Breast epithelium (tissue), 4 donors: ENCODE measurements around the gene ZP3. TPM values are rescaled to one million over a fixed set of nuclear protein-coding genes. Genes with fewer than 3 reads are reported as not detected.
A peak's percentile ranks its signal among the peaks of the same experiment; 100 is the strongest.

Experiments
- DNase-seq, 2 donors: peaks; one replicate each; pipeline ENCODE4 v3.0.0-alpha.2; 2019; ENCODE audit warnings: low spot score in 2 of 2
- H3K27ac ChIP-seq, 2 donors: fragments of 200-600 bp; sonication (generic) in 1 of 2; one replicate each; pipeline ENCODE4 v1.5.1; 2016 to 2019; ENCODE audit warnings: mild to moderate bottlenecking in 1 of 2
- H3K27me3 ChIP-seq, 2 donors: fragments of 200-600 bp; sonication (generic) in 1 of 2; one replicate each; pipeline versions ENCODE4 v1.5.1 to v1.6.0; 2017 to 2019; ENCODE audit warnings: control low read depth in 1 of 2, mild to moderate bottlenecking in 1 of 2
- H3K36me3 ChIP-seq: fragments of 200-600 bp; one replicate; pipeline ENCODE4 v1.5.1; 2019
- H3K4me1 ChIP-seq, 2 donors: fragments of 200-600 bp; sonication (generic); one replicate each; pipeline ENCODE4 v1.5.1; 2016 to 2019; ENCODE audit warnings: control low read depth in 1 of 2
- H3K4me3 ChIP-seq, 3 donors: fragments of 200-600 bp; sonication (generic); 1 replicate in 2 of 3; 2 replicates in 1 of 3; pipeline ENCODE4 v1.5.1; 2016 to 2019; ENCODE audit warnings: mild to moderate bottlenecking in 3 of 3, moderate library complexity in 2 of 3
- H3K9me3 ChIP-seq, 2 donors: fragments of 200-600 bp; sonication (generic) in 1 of 2; one replicate each; pipeline ENCODE4 v1.5.1; 2016 to 2019; ENCODE audit warnings: control low read depth in 1 of 2
- CTCF ChIP-seq, 3 donors: fragments of 450-650 bp; IDR thresholded peaks; one replicate each; pipeline ENCODE4 v1.5.1; 2016 to 2017; ENCODE audit warnings: antibody characterized with exemption in 3 of 3, mild to moderate bottlenecking in 3 of 3, moderate library complexity in 3 of 3
- POLR2A ChIP-seq: fragments of 450-650 bp; IDR thresholded peaks from one replicate; pipeline ENCODE4 v1.6.1; 2016; ENCODE audit warnings: antibody characterized with exemption, mild to moderate bottlenecking, moderate library complexity
- POLR2AphosphoS5 ChIP-seq, 3 donors: sonication (generic); formaldehyde crosslinking; IDR thresholded peaks; one replicate each; pipeline ENCODE4 v1.6.1; 2017; ENCODE audit warnings: antibody characterized with exemption in 3 of 3
- intact Hi-C: fragments of 100-400 bp; cut with DNase I; formaldehyde crosslinking; loops from one replicate; pipeline ENCODE4 v1.15.1; 2023; ENCODE audit warnings: low total_unique reads
- total RNA-seq, 3 donors: library from RNA; depleted of rRNA; stranded (reverse); fragments of >200 nt; gene quantifications; one replicate each; pipeline ENCODE4 v1.1.0, GENCODE V29; 2016

The ZP3 gene
- 1 to 10 TPM; 1.4 to 2.9 (median 2.0) TPM for total RNA-seq

- intact Hi-C loops = no loop called here
- no peak for DNase-seq
- Histone ChIP-seq H3K9me3 (no peaks in the 10 kb centered on the region), H3K27ac (peak within 1 kb of the TSS; percentile 59 to 69), H3K4me1 (no peaks in the 10 kb centered on the region), H3K27me3 (no peaks in the 10 kb centered on the region), H3K36me3 (no peaks in the 10 kb centered on the region), H3K4me3 (no peak within 1 kb of the TSS)
- TF ChIP-seq CTCF (IDR thresholded peaks at IDR 0.05) (no peak), POLR2A (no peak), POLR2AphosphoS5 (IDR thresholded peaks at IDR 0.05) (no peak)
Observed at GRCh38 chr7:76424413-76425111, at the start of gene ZP3. TSS of gene ZP3 (plus strand) at chr7:76424950. CDS start at chr7:76424965, 15 bp downstream.

GRCh38 chr7:76375251-76375650, 49.5 kb upstream of the ZP3 start:
- Histone ChIP-seq H3K27me3 (no peaks in the 10 kb centered on the region), H3K9me3 (no peaks in the 10 kb centered on the region), H3K4me1 (no peaks in the 10 kb centered on the region), H3K36me3 (no peaks in the 10 kb centered on the region), H3K4me3 (no peak overlapping the region), H3K27ac (no peak overlapping the region)
- TF ChIP-seq POLR2AphosphoS5 (IDR thresholded peaks at IDR 0.05) (no peak), CTCF (IDR thresholded peaks at IDR 0.05) (no peak), POLR2A (no peak)
- no peak for DNase-seq
- intact Hi-C loops = no loop called here

- Histone ChIP-seq H3K4me3 (no peak overlapping the region), H3K9me3 (no peaks in the 10 kb centered on the region), H3K4me1 (no peaks in the 10 kb centered on the region), H3K27ac (peak overlapping the region in 1 of 2 donors; percentile 12), H3K36me3 (no peaks in the 10 kb centered on the region), H3K27me3 (no peaks in the 10 kb centered on the region)
- intact Hi-C loops = no loop called here
- DNase-seq = no peak
- TF ChIP-seq POLR2A (no peak), CTCF (IDR thresholded peaks at IDR 0.05) (no peak), POLR2AphosphoS5 (IDR thresholded peaks at IDR 0.05) (no peak)
Observed at GRCh38 chr7:76377186-76377918, 47.4 kb upstream of the ZP3 start.

GRCh38 chr7:76380623-76380966, 44.2 kb upstream of the ZP3 start:
- no peak for DNase-seq

More at GRCh38 chr7:76380623-76380966, 44.2 kb upstream of the ZP3 start:
- H3K27ac ChIP-seq = peak overlapping the region; percentile 93 to 96
- H3K9me3 ChIP-seq = no peaks in the 10 kb centered on the region
- H3K36me3 ChIP-seq = no peaks in the 10 kb centered on the region
- intact Hi-C loops = no loop called here
- H3K4me3 ChIP-seq = peak overlapping the region; percentile 31 to 66 (median 54)
- no peaks in the 10 kb centered on the region for H3K4me1 ChIP-seq
- H3K27me3 ChIP-seq = no peaks in the 10 kb centered on the region
- TF ChIP-seq POLR2A (no peak), CTCF (IDR thresholded peaks at IDR 0.05) (no peak), POLR2AphosphoS5 (IDR thresholded peaks at IDR 0.05) (no peak)
